MCF 10A (cell line): ENCODE data around the gene MYMX. TPM values are rescaled to one million over a fixed set of nuclear protein-coding genes. Genes with fewer than 3 reads are reported as not detected.

Experiments
- BruUV-seq: library from RNA; stranded (reverse); fragments of 400-500 nt; replicated peaks from 2 replicates; lab custom pipeline; 2021; lab: Mats Ljungman, UMichigan
- CTCF ChIA-PET: fragments of 300-600 bp; sonication (Branson Sonifier 250); formaldehyde crosslinking; extraction: SDS; loops from one replicate; lab custom pipeline; 2021; ENCODE audit warnings: antibody characterized with exemption, inconsistent platforms; lab: Yijun Ruan, JAX
- POLR2A ChIA-PET: fragments of 300-600, 350-650 bp; sonication (Branson Sonifier 250); formaldehyde crosslinking; extraction: SDS; loops from one replicate; lab custom pipeline; 2020; ENCODE audit warnings: antibody characterized with exemption, inconsistent platforms; lab: Yijun Ruan, JAX
- DNase-seq: peaks from one replicate; pipeline ENCODE4 v3.0.0-alpha.2; 2018; ENCODE audit not compliant: unreplicated experiment
- H3K27ac Mint-ChIP-seq: one replicate; pipeline ENCODE4 v1.8.0; 2022; ENCODE audit warnings: mild to moderate bottlenecking, low read depth, mixed read lengths; ENCODE audit not compliant: unreplicated experiment
- H3K27me3 Mint-ChIP-seq: one replicate; pipeline ENCODE4 v1.8.0; 2022; ENCODE audit warnings: mixed read lengths; ENCODE audit not compliant: insufficient read depth, unreplicated experiment
- H3K36me3 Mint-ChIP-seq: one replicate; pipeline ENCODE4 v1.8.0; 2022; ENCODE audit warnings: mild to moderate bottlenecking, moderate library complexity, mixed read lengths; ENCODE audit not compliant: insufficient read depth, unreplicated experiment
- H3K4me1 Mint-ChIP-seq: one replicate; pipeline ENCODE4 v1.8.0; 2022; ENCODE audit warnings: mixed read lengths; ENCODE audit not compliant: insufficient read depth, unreplicated experiment
- H3K4me3 Mint-ChIP-seq: one replicate; pipeline ENCODE4 v1.8.0; 2022; ENCODE audit warnings: mild to moderate bottlenecking, moderate library complexity, mixed read lengths; ENCODE audit not compliant: unreplicated experiment
- H3K9me3 Mint-ChIP-seq: one replicate; pipeline ENCODE4 v1.8.0; 2022; ENCODE audit warnings: mixed read lengths; ENCODE audit not compliant: unreplicated experiment
- intact Hi-C: fragments of 100-400 bp; cut with micrococcal nuclease; formaldehyde crosslinking; loops from 2 replicates; pipeline ENCODE4 v1.14.1; 2022
- total RNA-seq: library from RNA; stranded (reverse); gene quantifications from 2 replicates; pipeline ENCODE4 v1.2.3, GENCODE V29; 2022
- TF ChIP-seq, protein P1 (sequence below): fragments of 200-600 bp; IDR thresholded peaks from one replicate; pipeline ENCODE4 v1.8.0; 2022; ENCODE audit warnings: antibody characterized with exemption, mild to moderate bottlenecking; ENCODE audit not compliant: unreplicated experiment

MYMX gene
- total RNA-seq, 1 experiment from 2014 or later: not detected

DNA sequence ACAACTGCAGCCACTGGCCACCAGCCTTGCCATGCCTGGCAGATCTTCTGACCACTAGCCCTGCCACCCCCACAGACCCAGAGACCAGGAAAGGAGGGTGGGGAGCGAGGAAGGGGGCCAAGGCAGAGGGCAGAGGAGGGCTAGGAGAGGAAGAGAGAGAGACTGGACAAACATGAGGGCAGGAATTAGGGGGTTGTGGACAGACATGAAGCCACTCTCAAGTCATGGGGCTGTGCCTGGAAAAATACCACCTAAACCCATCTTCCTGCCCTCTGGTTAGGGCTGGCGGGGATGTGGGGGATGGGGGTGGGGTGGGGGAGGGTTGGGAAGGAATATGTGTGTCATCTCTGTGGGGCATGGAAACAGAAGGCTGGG is 5.2 kb downstream of the MYMX start:
- CTCF ChIA-PET: interaction anchor here (0.6 to 6.0 kb wide), 13 partner anchors 9 to 1260 kb away, joined by 3 to 52 read pairs (median 4); partner anchors contain the start of gene SLC35B2
- intact Hi-C loops: loop anchor here (1.0 to 2.0 kb wide), 3 partner anchors 15 to 49 kb away; partner anchors contain the start of gene SLC35B2
- Mint-ChIP-seq H3K9me3 (no peaks in the 10 kb centered on the region), H3K36me3 (no peaks in the 10 kb centered on the region), H3K4me1 (peaks cover 43% of the 10 kb centered on the region), H3K27me3 (no peaks in the 10 kb centered on the region), H3K27ac (peak overlapping the region; percentile 89), H3K4me3 (peak overlapping the region; percentile 47)
- POLR2A ChIA-PET: interaction anchor here (1.0 to 5.4 kb wide), 7 partner anchors 10 to 35 kb away, joined by 3 to 62 read pairs (median 6); partner anchors contain the start of genes HSP90AB1 and SLC35B2
- no TSS peak for BruUV-seq
- TF ChIP-seq, protein P1, sequence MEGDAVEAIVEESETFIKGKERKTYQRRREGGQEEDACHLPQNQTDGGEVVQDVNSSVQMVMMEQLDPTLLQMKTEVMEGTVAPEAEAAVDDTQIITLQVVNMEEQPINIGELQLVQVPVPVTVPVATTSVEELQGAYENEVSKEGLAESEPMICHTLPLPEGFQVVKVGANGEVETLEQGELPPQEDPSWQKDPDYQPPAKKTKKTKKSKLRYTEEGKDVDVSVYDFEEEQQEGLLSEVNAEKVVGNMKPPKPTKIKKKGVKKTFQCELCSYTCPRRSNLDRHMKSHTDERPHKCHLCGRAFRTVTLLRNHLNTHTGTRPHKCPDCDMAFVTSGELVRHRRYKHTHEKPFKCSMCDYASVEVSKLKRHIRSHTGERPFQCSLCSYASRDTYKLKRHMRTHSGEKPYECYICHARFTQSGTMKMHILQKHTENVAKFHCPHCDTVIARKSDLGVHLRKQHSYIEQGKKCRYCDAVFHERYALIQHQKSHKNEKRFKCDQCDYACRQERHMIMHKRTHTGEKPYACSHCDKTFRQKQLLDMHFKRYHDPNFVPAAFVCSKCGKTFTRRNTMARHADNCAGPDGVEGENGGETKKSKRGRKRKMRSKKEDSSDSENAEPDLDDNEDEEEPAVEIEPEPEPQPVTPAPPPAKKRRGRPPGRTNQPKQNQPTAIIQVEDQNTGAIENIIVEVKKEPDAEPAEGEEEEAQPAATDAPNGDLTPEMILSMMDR: no peak
- DNase-seq: no peak

DNA sequence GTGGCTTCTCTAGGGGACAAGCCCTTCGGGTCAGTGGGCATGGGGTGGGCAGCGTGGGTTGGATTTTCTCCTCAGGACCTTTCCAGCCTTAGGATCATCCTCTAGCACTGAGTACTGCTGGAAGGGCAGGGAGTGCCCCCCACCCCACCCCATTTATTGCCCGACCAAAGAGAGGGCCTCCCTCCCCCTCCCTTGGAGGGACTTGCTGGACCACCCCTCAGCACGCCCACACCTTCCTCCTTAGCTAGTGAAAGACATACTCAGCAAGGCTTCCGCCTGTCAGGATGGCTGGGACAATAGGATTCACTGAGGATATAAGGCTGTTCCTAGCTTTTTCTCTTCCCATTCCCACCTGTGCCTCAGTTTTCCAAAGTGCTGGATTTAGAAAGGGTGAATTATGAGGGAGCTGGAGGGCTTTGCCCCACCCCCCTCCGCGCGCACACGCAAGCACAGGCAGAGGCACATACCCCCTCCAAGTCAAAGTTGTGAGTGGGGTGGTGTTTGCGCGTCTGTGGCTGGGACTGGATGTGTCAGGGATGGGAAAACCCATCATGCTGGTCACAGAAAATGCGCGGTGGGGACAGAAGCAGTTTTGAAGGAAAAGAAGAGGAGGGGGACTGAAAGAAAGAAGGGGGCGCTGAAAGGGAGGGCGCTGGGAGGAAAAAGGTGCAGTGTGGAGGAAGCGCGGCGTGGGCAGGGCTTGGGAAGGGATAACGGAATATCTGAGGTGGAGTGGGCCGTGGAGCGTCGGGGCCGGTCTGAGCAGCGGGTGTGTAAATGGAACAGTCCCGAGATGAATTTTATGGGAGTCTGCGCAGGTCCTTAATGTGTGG is 6.0 kb downstream of the MYMX start:
- no peaks in the 10 kb centered on the region for H3K9me3 Mint-ChIP-seq
- H3K27ac Mint-ChIP-seq: peak overlapping the region; percentile 19
- CTCF ChIA-PET: interaction anchor here (0.6 to 6.0 kb wide), 8 partner anchors 10 to 127 kb away, joined by 3 to 52 read pairs (median 4); partner anchors contain the start of gene SLC35B2
- POLR2A ChIA-PET: interaction anchor here (0.6 to 5.4 kb wide), 6 partner anchors 11 to 25 kb away, joined by 3 to 62 read pairs (median 7); partner anchors contain the start of gene HSP90AB1
- peaks cover 49% of the 10 kb centered on the region for H3K4me1 Mint-ChIP-seq
- intact Hi-C loops: no loop called here
- peak overlapping the region; percentile 68 for H3K4me3 Mint-ChIP-seq
- no peaks in the 10 kb centered on the region for H3K36me3 Mint-ChIP-seq
- BruUV-seq: no TSS peak
- no peak for DNase-seq
- H3K27me3 Mint-ChIP-seq: no peaks in the 10 kb centered on the region
- TF ChIP-seq, protein P1: no peak

DNA sequence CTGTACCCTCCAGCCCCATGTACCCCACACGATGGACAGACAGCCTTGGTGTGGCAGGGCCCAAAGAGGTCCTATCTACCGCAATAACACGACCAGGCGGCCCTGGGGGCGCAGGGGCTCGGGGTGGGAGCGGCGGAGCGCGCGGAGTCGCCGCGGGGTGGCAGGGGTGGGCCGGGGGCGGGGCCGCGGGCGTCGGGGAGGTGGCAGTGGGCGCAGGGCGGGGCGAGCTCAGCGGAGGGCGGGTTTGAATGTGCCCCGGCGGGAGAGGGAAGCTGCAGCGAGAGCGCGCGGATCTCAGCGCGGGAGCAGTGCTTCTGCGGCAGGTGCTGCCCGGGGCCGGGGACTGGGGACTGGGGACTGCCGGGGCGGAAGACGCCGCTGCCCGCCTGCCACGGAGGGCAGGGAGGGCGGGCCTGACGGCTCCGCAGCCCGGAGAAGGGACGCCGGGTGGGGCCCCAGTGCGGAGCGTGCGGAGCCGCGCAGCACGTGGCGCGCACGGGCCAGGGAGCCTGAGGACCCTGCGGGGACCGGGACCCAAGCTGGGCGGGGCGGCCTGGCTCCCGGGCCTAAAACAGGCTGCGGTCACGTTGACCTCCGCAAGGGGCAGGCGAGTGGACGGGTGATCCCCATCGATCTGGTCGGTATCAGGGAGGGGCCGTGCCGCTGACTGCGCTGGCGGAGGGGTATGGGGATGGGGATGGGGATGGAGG is 6.7 kb downstream of the MYMX start, which contains the start of gene SLC29A1:
Gene SLC29A1, plus strand, starts transcription at position 277 of the 710 bp plus-strand sequence. CDS start 3,719 bp downstream, outside the sequence.
- CTCF ChIA-PET: interaction anchor here (1.1 to 6.0 kb wide), 6 partner anchors 12 to 51 kb away, joined by 3 to 52 read pairs (median 11); no protein-coding TSS in a partner anchor
- no TSS peak for BruUV-seq
- DNase-seq: peak; percentile 46
- POLR2A ChIA-PET: interaction anchor here (0.5 to 5.4 kb wide), 10 partner anchors 10 to 127 kb away, joined by 3 to 62 read pairs (median 4); partner anchors contain the start of gene HSP90AB1
- Mint-ChIP-seq H3K36me3 (no peaks in the 10 kb centered on the region), H3K27me3 (no peaks in the 10 kb centered on the region), H3K4me3 (peak within 1 kb of the TSS; percentile 68), H3K9me3 (no peaks in the 10 kb centered on the region), H3K27ac (peak within 1 kb of the TSS; percentile 19), H3K4me1 (peaks cover 51% of the 10 kb centered on the region)
- intact Hi-C loops: no loop called here
- TF ChIP-seq, protein P1: no peak
